ENCODE measurements around the gene PTPRM.

Gene PTPRM

GRCh38 chr18:7565677-7566076, 1.4 kb upstream of the PTPRM start:
- no peaks in the 10 kb centered on the region for H3K27me3 ChIP-seq (ENCODE audit: insufficient read depth, low read length, poor library complexity)
- TF ChIP-seq EZH2 (IDR thresholded peaks at IDR 0.05; ENCODE audit: borderline replicate concordance, low read depth, low read length, severe bottlenecking) = no peak
- no peak for TF ChIP-seq CTCF (IDR thresholded peaks at IDR 0.05; ENCODE audit: borderline replicate concordance, extremely low read depth, low read length, poor library complexity, severe bottlenecking)
- no peaks in the 10 kb centered on the region for H3K79me2 ChIP-seq (ENCODE audit: insufficient read depth, low read length)
- no peak overlapping the region for H2AFZ ChIP-seq (ENCODE audit: low read depth, low read length)
- ATAC-seq (ENCODE audit: insufficient read depth, low read depth) (no peak), DNase-seq (no peak)
- H3K36me3 ChIP-seq (ENCODE audit: insufficient read depth, low read length) = no peaks in the 10 kb centered on the region
- no peaks in the 10 kb centered on the region for H3K4me1 ChIP-seq (ENCODE audit: insufficient read depth, low read length)
- H3K27ac ChIP-seq (ENCODE audit: low read length) = no peak overlapping the region
- H3K9me3 ChIP-seq (ENCODE audit: insufficient read depth, low read length, severe bottlenecking) = no peaks in the 10 kb centered on the region
- H3K4me3 ChIP-seq (ENCODE audit: low read depth in 1 of 2, low read length in 2 of 2) = no peak overlapping the region
- no peak overlapping the region for H3K4me2 ChIP-seq (ENCODE audit: insufficient read depth, low read length)
- H4K20me1 ChIP-seq (ENCODE audit: insufficient read depth, low read length) = no peaks in the 10 kb centered on the region
- H3K9ac ChIP-seq (ENCODE audit: low read depth, low read length) = no peak overlapping the region

- Histone ChIP-seq H4K20me1 (ENCODE audit: insufficient read depth, low read length) (no peaks in the 10 kb centered on the region), H3K27ac (ENCODE audit: low read length) (no peak overlapping the region), H3K9ac (ENCODE audit: low read depth, low read length) (no peak overlapping the region), H3K36me3 (ENCODE audit: insufficient read depth, low read length) (no peaks in the 10 kb centered on the region), H3K4me1 (ENCODE audit: insufficient read depth, low read length) (no peaks in the 10 kb centered on the region), H3K27me3 (ENCODE audit: insufficient read depth, low read length, poor library complexity) (no peaks in the 10 kb centered on the region), H3K4me3 (ENCODE audit: low read depth in 1 of 2, low read length in 2 of 2) (no peak overlapping the region), H3K9me3 (ENCODE audit: insufficient read depth, low read length, severe bottlenecking) (no peaks in the 10 kb centered on the region), H2AFZ (ENCODE audit: low read depth, low read length) (no peak overlapping the region), H3K79me2 (ENCODE audit: insufficient read depth, low read length) (no peaks in the 10 kb centered on the region), H3K4me2 (ENCODE audit: insufficient read depth, low read length) (no peak overlapping the region)
- no peak for ATAC-seq (ENCODE audit: insufficient read depth, low read depth)
- TF ChIP-seq EZH2 (IDR thresholded peaks at IDR 0.05; ENCODE audit: borderline replicate concordance, low read depth, low read length, severe bottlenecking) (no peak), CTCF (IDR thresholded peaks at IDR 0.05; ENCODE audit: borderline replicate concordance, extremely low read depth, low read length, poor library complexity, severe bottlenecking) (no peak)
- DNase-seq = no peak
These were observed 911 bp upstream of the PTPRM start for GRCh38 chr18:7566244-7566566.

- no peak for DNase-seq
- Histone ChIP-seq H3K79me2 (ENCODE audit: insufficient read depth, low read length) (no peaks in the 10 kb centered on the region), H3K4me3 (ENCODE audit: low read depth in 1 of 2, low read length in 2 of 2) (no peak overlapping the region), H3K4me2 (ENCODE audit: insufficient read depth, low read length) (no peak overlapping the region), H3K36me3 (ENCODE audit: insufficient read depth, low read length) (no peaks in the 10 kb centered on the region), H2AFZ (ENCODE audit: low read depth, low read length) (no peak overlapping the region), H3K27me3 (ENCODE audit: insufficient read depth, low read length, poor library complexity) (no peaks in the 10 kb centered on the region), H3K27ac (ENCODE audit: low read length) (no peak overlapping the region), H3K9me3 (ENCODE audit: insufficient read depth, low read length, severe bottlenecking) (no peaks in the 10 kb centered on the region), H4K20me1 (ENCODE audit: insufficient read depth, low read length) (no peaks in the 10 kb centered on the region), H3K4me1 (ENCODE audit: insufficient read depth, low read length) (no peaks in the 10 kb centered on the region), H3K9ac (ENCODE audit: low read depth, low read length) (no peak overlapping the region)
- ATAC-seq (ENCODE audit: insufficient read depth, low read depth) = no peak
- TF ChIP-seq EZH2 (IDR thresholded peaks at IDR 0.05; ENCODE audit: borderline replicate concordance, low read depth, low read length, severe bottlenecking) = no peak
- TF ChIP-seq CTCF (IDR thresholded peaks at IDR 0.05; ENCODE audit: borderline replicate concordance, extremely low read depth, low read length, poor library complexity, severe bottlenecking) = no peak
These were observed 634 bp downstream of the PTPRM start for GRCh38 chr18:7567474-7568425.

Data from DND-41 (cell line).